C4-2B (cell line): ENCODE measurements around the gene AGAP6.
"Not testable (repeated sequence)": the region's sequence is repeated elsewhere in the genome, so short reads cannot be mapped to it uniquely, and the experiment has no call there.

ENCODE experiments used
- CTCF ChIP-seq: fragments of 450-650 bp; conservative IDR thresholded peaks from 2 replicates; pipeline ENCODE4 v1.5.1; 2017; ENCODE audit warnings: mild to moderate bottlenecking
- ZFX ChIP-seq: fragments of 450-650 bp; IDR thresholded peaks from 2 replicates; pipeline ENCODE4 v1.6.1; 2017

- TF ChIP-seq CTCF, ZFX: not testable (repeated sequence)
Observed at GRCh38 chr10:50046457-50046856, 58.3 kb downstream of the AGAP6 start.
